NB4 (cell line): Measurements from ENCODE around the gene EPN3.

Experiments used
- MYC ChIP-seq: IDR thresholded peaks from 2 replicates; pipeline ENCODE4 v1.6.1; 2011; ENCODE audit warnings: low read depth, low read length
- POLR2A ChIP-seq: IDR thresholded peaks from 2 replicates; pipeline ENCODE4 v1.6.1; 2011; ENCODE audit warnings: mild to moderate bottlenecking; ENCODE audit not compliant: insufficient read length; ENCODE audit errors: extremely low read depth
- TF ChIP-seq, protein P1 (sequence below): IDR thresholded peaks from one replicate; pipeline ENCODE4 v1.5.1; 2012; ENCODE audit warnings: low read depth, low read length
- TF ChIP-seq, protein P2 (sequence below): IDR thresholded peaks from 2 replicates; pipeline ENCODE4 v1.6.1; 2011; ENCODE audit warnings: low read depth, low read length

GRCh38 chr17:50541716-50542688 lies 9.5 kb downstream of the EPN3 start:
- TF ChIP-seq POLR2A (peak; percentile 44), MYC (no peak)
- TF ChIP-seq, protein P1, sequence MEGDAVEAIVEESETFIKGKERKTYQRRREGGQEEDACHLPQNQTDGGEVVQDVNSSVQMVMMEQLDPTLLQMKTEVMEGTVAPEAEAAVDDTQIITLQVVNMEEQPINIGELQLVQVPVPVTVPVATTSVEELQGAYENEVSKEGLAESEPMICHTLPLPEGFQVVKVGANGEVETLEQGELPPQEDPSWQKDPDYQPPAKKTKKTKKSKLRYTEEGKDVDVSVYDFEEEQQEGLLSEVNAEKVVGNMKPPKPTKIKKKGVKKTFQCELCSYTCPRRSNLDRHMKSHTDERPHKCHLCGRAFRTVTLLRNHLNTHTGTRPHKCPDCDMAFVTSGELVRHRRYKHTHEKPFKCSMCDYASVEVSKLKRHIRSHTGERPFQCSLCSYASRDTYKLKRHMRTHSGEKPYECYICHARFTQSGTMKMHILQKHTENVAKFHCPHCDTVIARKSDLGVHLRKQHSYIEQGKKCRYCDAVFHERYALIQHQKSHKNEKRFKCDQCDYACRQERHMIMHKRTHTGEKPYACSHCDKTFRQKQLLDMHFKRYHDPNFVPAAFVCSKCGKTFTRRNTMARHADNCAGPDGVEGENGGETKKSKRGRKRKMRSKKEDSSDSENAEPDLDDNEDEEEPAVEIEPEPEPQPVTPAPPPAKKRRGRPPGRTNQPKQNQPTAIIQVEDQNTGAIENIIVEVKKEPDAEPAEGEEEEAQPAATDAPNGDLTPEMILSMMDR, result no peak
- TF ChIP-seq, protein P2, sequence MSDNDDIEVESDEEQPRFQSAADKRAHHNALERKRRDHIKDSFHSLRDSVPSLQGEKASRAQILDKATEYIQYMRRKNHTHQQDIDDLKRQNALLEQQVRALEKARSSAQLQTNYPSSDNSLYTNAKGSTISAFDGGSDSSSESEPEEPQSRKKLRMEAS, result peak; percentile 63
